Glomerular visceral epithelial cell (primary cell): ENCODE results near the gene INTS1.

Source experiments
- DNase-seq: peaks from one replicate; pipeline ENCODE4 v3.0.0-alpha.2; 2016; ENCODE audit errors: extremely low spot score

INTS1 gene

GRCh38 chr7:1541431-1542162 is 37.4 kb upstream of the INTS1 start:
- no peak for DNase-seq

GRCh38 chr7:1540776-1541271 is 36.6 kb upstream of the INTS1 start:
- no peak for DNase-seq

- DNase-seq, result no peak
These were observed 35.9 kb upstream of the INTS1 start for GRCh38 chr7:1539882-1540775.

DNA sequence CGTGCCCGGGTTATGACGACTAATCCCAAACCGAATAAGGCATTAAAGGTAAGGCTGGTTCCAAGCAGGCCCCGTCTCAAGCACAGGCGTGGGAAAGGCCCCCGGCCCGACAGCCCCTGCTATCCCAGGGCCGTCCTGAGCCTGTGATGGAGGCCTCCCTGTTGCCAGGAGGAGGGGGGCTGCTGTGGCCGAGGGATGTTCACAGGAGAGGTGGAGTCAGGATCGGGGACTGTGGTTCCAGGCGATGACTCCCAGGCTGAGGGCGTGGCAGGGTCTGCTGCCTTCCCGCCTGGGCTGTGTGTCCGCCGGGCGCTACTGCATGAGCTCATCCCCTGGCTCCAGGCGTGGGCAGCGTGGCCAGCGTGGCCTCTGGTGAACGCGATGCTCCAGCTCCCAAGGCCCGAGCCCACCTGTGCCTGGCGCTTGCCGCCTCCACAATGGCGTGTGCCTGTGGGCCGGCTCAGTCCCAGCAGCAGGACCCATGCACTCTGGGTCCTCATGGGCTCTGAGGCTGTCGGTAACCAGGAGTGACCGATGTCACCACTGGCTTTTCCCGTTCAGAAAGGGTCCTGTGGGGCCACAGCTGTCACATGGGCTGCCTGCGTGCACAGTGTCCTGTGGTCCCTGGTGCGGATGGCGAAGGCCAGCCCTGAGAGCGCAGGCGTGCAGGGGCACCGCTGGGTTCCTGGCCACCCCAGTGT is 35.1 kb upstream of the INTS1 start:
- no peak for DNase-seq

- no peak for DNase-seq
These were observed 34.5 kb upstream of the INTS1 start for GRCh38 chr7:1538544-1539180.

DNA sequence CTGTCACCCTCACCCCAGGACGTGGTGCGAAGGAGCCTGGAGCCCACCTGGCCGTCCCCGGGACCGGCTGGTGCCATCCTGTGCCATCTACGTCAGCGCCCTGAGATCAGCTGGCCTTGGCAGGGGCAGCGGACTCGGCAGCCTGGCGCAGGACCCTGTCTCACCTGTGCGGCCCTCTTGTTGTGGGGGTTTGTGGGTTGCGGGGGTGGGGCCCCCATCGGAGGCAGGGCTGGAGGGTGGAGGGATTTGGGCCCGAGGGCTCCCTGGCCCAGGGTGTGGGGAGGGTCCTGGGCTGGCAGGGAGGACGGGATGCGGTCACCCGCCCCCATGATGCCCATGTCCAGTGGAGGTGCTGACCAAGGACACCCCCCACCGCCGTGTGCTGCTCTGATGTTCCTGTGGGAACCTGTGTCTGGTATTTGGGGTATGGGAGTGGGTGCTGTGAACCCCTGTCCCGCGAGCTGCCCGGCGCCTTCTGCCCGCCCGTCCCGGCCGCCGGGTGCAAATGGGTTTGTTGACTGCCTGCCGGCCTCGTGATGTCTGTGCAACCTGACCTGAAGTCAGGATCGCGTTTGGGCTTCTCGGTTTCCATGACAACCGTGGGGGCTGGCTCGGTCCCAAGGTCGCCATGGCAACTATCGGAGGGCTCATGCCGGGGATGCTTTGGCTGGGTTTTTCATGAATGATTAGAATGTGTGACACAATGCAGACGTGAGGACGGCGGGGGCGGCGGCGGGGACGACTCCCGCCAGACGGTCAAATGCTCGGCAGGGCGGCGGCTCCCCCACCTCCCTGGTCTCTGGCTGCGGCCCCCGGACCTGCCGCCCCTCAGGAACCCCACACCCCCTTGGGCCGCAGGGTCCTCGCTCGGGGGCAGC is 33.6 kb upstream of the INTS1 start:
- DNase-seq, result peak; percentile 96

GRCh38 chr7:1536743-1537534 is 32.8 kb upstream of the INTS1 start:
- DNase-seq, result peak; percentile 97

DNA sequence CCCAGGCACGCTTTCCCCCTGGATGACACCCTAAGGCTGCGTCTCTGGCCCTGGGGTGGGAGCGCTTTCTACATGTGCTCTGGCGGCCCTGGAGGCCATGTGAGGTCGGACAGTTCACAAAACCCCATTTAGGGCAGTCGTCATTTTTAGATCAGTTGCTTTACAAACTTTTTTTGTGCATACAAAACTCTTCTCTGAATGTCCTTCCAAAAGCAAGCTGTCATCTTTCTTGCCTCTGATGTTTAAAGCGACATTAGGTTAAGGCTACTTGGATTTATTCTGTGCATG is 32.2 kb upstream of the INTS1 start:
- DNase-seq, result no peak

DNA sequence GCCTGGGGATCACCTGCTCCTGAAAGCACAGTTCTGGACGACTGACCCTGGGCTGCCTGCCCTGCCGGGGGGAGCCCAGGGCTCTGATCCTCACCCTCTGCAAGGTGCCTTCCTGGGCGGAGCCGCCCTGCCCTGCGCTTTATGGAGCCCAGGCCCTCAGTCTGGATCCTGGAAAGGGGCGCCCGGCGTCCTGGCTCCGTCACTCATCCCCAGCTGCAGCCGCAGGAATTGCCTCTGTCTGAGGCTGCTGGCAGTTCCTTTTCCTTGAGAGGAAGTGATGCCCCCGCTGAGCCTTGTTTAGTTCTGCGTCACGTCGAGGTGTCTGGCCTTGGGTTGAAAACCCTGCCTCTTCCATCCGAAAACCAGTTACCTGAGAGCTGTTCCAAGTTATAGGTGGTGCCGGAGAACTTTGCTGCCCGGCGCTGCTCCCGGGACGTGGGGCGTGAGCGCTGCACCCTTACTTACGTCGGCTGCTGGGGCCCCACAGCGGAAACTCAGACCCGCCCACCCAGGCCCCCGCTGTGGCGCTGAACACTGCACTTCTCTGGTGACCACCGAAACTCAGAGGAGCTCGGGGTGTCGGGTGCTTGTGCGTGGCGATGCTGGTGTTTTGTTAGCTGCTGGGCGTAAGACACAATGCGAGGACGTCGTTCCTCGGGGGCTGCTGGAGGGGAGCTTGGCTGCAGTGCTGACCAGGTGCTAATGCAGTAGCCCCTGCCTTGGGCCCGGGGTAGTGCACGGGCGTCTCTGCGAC is 31.7 kb upstream of the INTS1 start:
- DNase-seq, result no peak

DNA sequence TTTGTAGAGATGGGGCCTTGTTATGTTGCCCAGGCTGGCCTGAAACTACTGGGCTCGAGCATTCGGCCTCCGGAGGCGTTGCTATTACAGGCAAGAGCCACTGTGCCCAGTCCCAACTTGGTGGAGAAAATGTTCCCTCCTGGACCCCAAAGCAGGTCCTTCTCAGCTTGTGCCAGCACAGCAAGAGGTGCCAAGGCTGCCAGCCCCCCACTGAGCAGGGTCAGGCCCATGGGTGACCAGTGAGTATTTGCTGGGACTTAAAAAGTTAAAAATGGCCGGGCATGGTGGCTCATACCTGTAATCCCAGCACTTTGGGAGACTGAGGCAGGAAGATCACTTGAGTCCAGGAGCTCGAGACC is 30.9 kb upstream of the INTS1 start:
- no peak for DNase-seq

GRCh38 chr7:1534330-1535099 is 30.3 kb upstream of the INTS1 start:
- no peak for DNase-seq

DNA sequence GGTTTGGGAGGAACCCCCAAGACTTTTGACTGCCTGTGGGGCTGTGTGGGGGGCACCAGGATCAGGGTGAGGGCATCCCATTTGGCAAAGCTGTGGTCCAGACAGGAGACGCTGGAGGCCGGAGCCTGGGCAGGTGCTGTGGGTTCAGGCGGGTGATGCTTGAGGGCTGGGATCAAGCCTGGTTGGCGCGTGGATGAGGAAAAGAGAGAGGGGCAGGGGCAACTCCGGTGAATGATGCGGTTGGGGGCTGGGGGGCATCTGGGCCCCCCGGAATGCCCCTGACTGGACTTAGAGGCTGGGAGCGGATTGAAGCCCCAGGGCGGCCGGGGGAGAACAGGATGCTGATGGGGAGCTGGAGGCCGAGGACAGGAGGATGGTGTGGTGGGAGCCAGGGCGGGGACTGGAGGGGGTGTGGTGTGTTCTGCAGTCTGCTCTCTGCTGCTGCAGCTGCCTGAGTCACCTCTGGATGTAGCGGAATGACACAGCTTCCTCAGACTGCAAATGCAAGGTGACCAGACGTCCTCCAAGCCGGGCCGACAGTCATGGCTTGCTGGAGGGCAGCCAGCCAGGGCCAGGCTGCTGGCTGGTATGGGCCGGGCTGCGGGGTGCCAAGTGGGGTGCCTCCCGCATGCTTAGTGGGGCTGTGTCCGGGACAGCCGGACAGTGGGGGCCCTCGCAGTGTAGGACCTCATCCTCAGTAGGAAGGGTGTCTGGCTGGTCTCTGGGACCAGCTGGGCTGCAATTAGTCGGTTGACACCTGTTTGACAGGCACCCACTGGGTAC is 29.5 kb upstream of the INTS1 start:
- DNase-seq, result peak; percentile 87

GRCh38 chr7:1533255-1533546 is 29.0 kb upstream of the INTS1 start:
- DNase-seq, result no peak

GRCh38 chr7:1532456-1533254 is 28.5 kb upstream of the INTS1 start:
- DNase-seq, result peak; percentile 76

GRCh38 chr7:1531979-1532455 is 27.8 kb upstream of the INTS1 start:
- DNase-seq, result no peak

- no peak for DNase-seq
These were observed 27.2 kb upstream of the INTS1 start for GRCh38 chr7:1531263-1531978.

GRCh38 chr7:1530946-1531262 is 26.7 kb upstream of the INTS1 start:
- DNase-seq, result no peak
